ENCODE measurements around the gene DMD. TPM values are rescaled to one million over a fixed set of nuclear protein-coding genes. Genes with fewer than 3 reads are reported as not detected.

DMD gene
- total RNA-seq, 1 experiment from 2014 or later, result 2.2 TPM

DNA sequence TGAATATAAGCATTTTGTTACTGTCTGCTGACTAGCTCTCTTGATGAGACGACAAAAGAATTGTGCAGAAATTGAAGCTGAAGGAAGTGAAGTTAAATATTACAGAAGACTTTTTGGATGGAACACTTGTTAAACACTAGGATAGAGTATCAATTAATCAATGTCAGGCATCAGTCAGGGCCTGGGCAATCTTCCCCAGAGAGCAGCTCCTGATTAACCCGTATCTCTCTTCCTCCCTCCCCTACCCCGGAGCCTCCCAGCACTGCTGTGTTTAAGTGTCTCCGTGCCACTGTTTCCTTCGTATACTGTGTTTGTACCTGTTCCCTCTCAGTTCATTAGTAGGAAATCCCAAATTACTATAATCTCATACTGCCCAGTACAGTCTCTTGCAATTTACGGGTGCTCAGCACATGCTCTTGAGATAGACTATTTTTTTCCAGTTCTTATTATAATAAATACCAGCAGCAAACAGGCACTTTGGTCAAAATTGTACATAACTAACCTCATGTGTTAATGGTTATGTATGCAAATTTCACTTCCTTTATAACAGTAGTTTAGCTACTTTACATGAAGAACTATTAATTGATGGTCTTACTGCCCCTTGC is 1373.8 kb downstream of the DMD start:
- TF ChIP-seq POLR2AphosphoS5 (IDR thresholded peaks at IDR 0.05; ENCODE audit: low read depth, low read length), result no peak
- TF ChIP-seq, protein P1, sequence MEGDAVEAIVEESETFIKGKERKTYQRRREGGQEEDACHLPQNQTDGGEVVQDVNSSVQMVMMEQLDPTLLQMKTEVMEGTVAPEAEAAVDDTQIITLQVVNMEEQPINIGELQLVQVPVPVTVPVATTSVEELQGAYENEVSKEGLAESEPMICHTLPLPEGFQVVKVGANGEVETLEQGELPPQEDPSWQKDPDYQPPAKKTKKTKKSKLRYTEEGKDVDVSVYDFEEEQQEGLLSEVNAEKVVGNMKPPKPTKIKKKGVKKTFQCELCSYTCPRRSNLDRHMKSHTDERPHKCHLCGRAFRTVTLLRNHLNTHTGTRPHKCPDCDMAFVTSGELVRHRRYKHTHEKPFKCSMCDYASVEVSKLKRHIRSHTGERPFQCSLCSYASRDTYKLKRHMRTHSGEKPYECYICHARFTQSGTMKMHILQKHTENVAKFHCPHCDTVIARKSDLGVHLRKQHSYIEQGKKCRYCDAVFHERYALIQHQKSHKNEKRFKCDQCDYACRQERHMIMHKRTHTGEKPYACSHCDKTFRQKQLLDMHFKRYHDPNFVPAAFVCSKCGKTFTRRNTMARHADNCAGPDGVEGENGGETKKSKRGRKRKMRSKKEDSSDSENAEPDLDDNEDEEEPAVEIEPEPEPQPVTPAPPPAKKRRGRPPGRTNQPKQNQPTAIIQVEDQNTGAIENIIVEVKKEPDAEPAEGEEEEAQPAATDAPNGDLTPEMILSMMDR (IDR thresholded peaks at IDR 0.05), result no peak
- no peak for TF ChIP-seq SIN3A (IDR thresholded peaks at IDR 0.05; ENCODE audit: borderline replicate concordance, insufficient read depth, low read depth, low read length)
- TF ChIP-seq TCF7L2 (IDR thresholded peaks at IDR 0.05; ENCODE audit: low read depth, low read length), result no peak
- TF ChIP-seq REST (IDR thresholded peaks at IDR 0.05; ENCODE audit: insufficient read depth in 1 of 2, low read depth in 2 of 2, low read length in 1 of 2), result no peak
- DNase-seq (ENCODE audit: low read depth, low spot score) (no peak), ATAC-seq (no peak)
- H3K9me3 ChIP-seq (ENCODE audit: control insufficient read depth, insufficient read depth, low read depth, low read length), result no peaks in the 10 kb centered on the region
- intact Hi-C loops (cut with micrococcal nuclease; ENCODE audit: unreplicated experiment) (no loop called here), in situ Hi-C loops (cut with HindIII; ENCODE audit: low pct_unique_long_range_greater_than_20kb, low sequenced_read_pairs) (no loop called here)
- H3K36me3 ChIP-seq (ENCODE audit: control insufficient read depth, insufficient read depth, low read length), result no peaks in the 10 kb centered on the region
- ChIA-PET CTCF (no interaction called here), POLR2A (no interaction called here)
- H3K27ac ChIP-seq (ENCODE audit: low read length), result no peak overlapping the region
- no peaks in the 10 kb centered on the region for H3K27me3 ChIP-seq (ENCODE audit: control insufficient read depth, insufficient read depth, low read length)
- H3K4me3 ChIP-seq (ENCODE audit: low read depth in 2 of 2, low read length in 2 of 2), result no peak overlapping the region
- no TSS peak for BruUV-seq (replicated peaks)
- no peaks in the 10 kb centered on the region for H3K4me1 ChIP-seq (ENCODE audit: control insufficient read depth, insufficient read depth, low read length)

DNA sequence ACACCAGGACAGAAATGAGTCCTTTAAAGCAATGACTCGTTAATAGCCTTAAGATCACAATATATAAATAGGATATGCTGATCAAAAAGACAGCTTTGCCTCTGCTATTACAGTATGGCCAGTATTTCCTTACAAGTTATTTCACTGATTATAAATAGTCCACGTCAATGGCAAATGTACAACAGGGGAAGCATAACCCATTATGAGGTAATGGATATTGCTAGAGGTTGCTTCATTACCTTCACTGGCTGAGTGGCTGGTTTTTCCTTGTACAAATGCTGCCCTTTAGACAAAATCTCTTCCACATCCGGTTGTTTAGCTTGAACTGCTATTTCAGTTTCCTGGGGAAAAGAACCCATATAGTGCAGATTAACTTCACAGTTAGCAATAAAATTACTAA is 1374.9 kb downstream of the DMD start:
- ATAC-seq (no peak), DNase-seq (ENCODE audit: low read depth, low spot score) (no peak)
- intact Hi-C loops (cut with micrococcal nuclease; ENCODE audit: unreplicated experiment) (no loop called here), in situ Hi-C loops (cut with HindIII; ENCODE audit: low pct_unique_long_range_greater_than_20kb, low sequenced_read_pairs) (no loop called here)
- no peaks in the 10 kb centered on the region for H3K36me3 ChIP-seq (ENCODE audit: control insufficient read depth, insufficient read depth, low read length)
- H3K4me3 ChIP-seq (ENCODE audit: low read depth in 2 of 2, low read length in 2 of 2), result no peak overlapping the region
- H3K9me3 ChIP-seq (ENCODE audit: control insufficient read depth, insufficient read depth, low read depth, low read length), result no peaks in the 10 kb centered on the region
- TF ChIP-seq SIN3A (IDR thresholded peaks at IDR 0.05; ENCODE audit: borderline replicate concordance, insufficient read depth, low read depth, low read length) (no peak), TCF7L2 (IDR thresholded peaks at IDR 0.05; ENCODE audit: low read depth, low read length) (no peak), REST (IDR thresholded peaks at IDR 0.05; ENCODE audit: insufficient read depth in 1 of 2, low read depth in 2 of 2, low read length in 1 of 2) (no peak), POLR2AphosphoS5 (IDR thresholded peaks at IDR 0.05; ENCODE audit: low read depth, low read length) (no peak)
- TF ChIP-seq, protein P1 (IDR thresholded peaks at IDR 0.05), result no peak
- ChIA-PET POLR2A (no interaction called here), CTCF (no interaction called here)
- no peaks in the 10 kb centered on the region for H3K27me3 ChIP-seq (ENCODE audit: control insufficient read depth, insufficient read depth, low read length)
- H3K4me1 ChIP-seq (ENCODE audit: control insufficient read depth, insufficient read depth, low read length), result no peaks in the 10 kb centered on the region
- no TSS peak for BruUV-seq (replicated peaks)
- H3K27ac ChIP-seq (ENCODE audit: low read length), result no peak overlapping the region

Data from Panc1 (cell line).